Sigmoid colon (tissue), 7 donors: ENCODE measurements around the gene TMEM59L. TPM values are rescaled to one million over a fixed set of nuclear protein-coding genes. Genes with fewer than 3 reads are reported as not detected.
A peak's percentile ranks its signal among the peaks of the same experiment; 100 is the strongest.

Experiments used
- DNase-seq: peaks from one replicate; pipeline ENCODE4 v3.0.0-alpha.2; 2019
- H3K27ac ChIP-seq, 4 donors: fragments of 200-600 bp; sonication (generic); one replicate each; pipeline ENCODE4 v1.5.1; 2016 to 2019; ENCODE audit warnings: mild to moderate bottlenecking in 1 of 4
- H3K27me3 ChIP-seq, 3 donors: fragments of 200-600 bp; sonication (generic); one replicate each; pipeline ENCODE4 v1.5.1; 2019; ENCODE audit warnings: mild to moderate bottlenecking in 1 of 3
- H3K36me3 ChIP-seq, 4 donors: fragments of 200-600 bp; sonication (generic); one replicate each; pipeline ENCODE4 v1.5.1; 2016 to 2019
- H3K4me1 ChIP-seq, 4 donors: fragments of 200-600 bp; sonication (generic); one replicate each; pipeline ENCODE4 v1.5.1; 2017 to 2019
- H3K4me3 ChIP-seq, 4 donors: fragments of 200-600 bp; sonication (generic); one replicate each; pipeline ENCODE4 v1.5.1; 2017 to 2019; ENCODE audit warnings: mild to moderate bottlenecking in 2 of 4, moderate library complexity in 1 of 4
- H3K9me3 ChIP-seq, 4 donors: fragments of 200-600 bp in 3 of 4; sonication (generic) in 3 of 4; one replicate each; pipeline versions ENCODE4 v1.5.1 to v1.6.1; 2013 to 2019
- CTCF ChIP-seq, 4 experiments: fragments of 450-650 bp in 3 of 4; fragments of 200-600 bp in 1 of 4; IDR thresholded peaks; one replicate each; pipeline ENCODE4 v1.5.1; 2016 to 2019; ENCODE audit warnings: antibody characterized with exemption in 4 of 4, mild to moderate bottlenecking in 3 of 4, moderate library complexity in 2 of 4
- EP300 ChIP-seq, 4 donors: sonication (generic); formaldehyde crosslinking; IDR thresholded peaks; one replicate each; pipeline ENCODE4 v1.6.1; 2017; ENCODE audit warnings: antibody characterized with exemption in 4 of 4
- POLR2A ChIP-seq, 2 donors: fragments of 450-650 bp; IDR thresholded peaks; one replicate each; pipeline ENCODE4 v1.6.1; 2016; ENCODE audit warnings: antibody characterized with exemption in 2 of 2, mild to moderate bottlenecking in 2 of 2, moderate library complexity in 2 of 2
- POLR2AphosphoS5 ChIP-seq, 4 donors: sonication (generic); formaldehyde crosslinking; IDR thresholded peaks; one replicate each; pipeline ENCODE4 v1.6.1; 2017; ENCODE audit warnings: antibody characterized with exemption in 4 of 4
- WGBS, 2 donors: extraction: QIAGEN DNeasy Blood & Tissue Kit; methylation state at CpG; one replicate each; pipeline ENCODE4 v1.1.7; 2013; 5-methylcytosine and 5-hydroxymethylcytosine counted together
- intact Hi-C: fragments of 100-400 bp; cut with DNase I; formaldehyde crosslinking; loops from one replicate; pipeline ENCODE4 v1.15.1; 2023
- polyA plus RNA-seq, 3 donors: library from polyadenylated mRNA; stranded (reverse); fragments of 200-250 nt; gene quantifications; one replicate each; pipeline ENCODE4 v1.2.3, GENCODE V29; 2013
- total RNA-seq, 4 donors: library from RNA; depleted of rRNA; stranded (reverse); fragments of >200 nt; gene quantifications; one replicate each; pipeline ENCODE4 v1.1.0, GENCODE V29; 2016
- donor health status: healthy with polysubstance abuse.
- donor health status: Bipolar disorder and iron deficiency.
- donor health status: healthy.

The TMEM59L gene
- total and polyA plus RNA-seq, 7 donors: 0.82 to 6.4 (median 5.0) TPM; not detected in 2

GRCh38 chr19:18644196-18645034 is 31.7 kb downstream of the TMEM59L start:
- H3K4me3 ChIP-seq: peak overlapping the region in 1 of 4 donors; percentile 17
- peaks cover 0 to 41% (median 30%) of the 10 kb centered on the region in 4 donors for H3K4me1 ChIP-seq
- H3K27me3 ChIP-seq: no peaks in the 10 kb centered on the region
- H3K27ac ChIP-seq: peak overlapping the region; percentile 47 to 64 (median 60)
- no peak for DNase-seq
- 52 to 67% methylated on average over 15 of the region's 15 CpGs for WGBS, 2 donors
- intact Hi-C loops: no loop called here
- H3K9me3 ChIP-seq: no peaks in the 10 kb centered on the region
- no peak for TF ChIP-seq CTCF (IDR thresholded peaks at IDR 0.05)
- TF ChIP-seq EP300 (IDR thresholded peaks at IDR 0.05): no peak
- TF ChIP-seq POLR2AphosphoS5 (IDR thresholded peaks at IDR 0.05): peak in 1 of 4 donors; percentile 20
- H3K36me3 ChIP-seq: no peaks in the 10 kb centered on the region

DNA sequence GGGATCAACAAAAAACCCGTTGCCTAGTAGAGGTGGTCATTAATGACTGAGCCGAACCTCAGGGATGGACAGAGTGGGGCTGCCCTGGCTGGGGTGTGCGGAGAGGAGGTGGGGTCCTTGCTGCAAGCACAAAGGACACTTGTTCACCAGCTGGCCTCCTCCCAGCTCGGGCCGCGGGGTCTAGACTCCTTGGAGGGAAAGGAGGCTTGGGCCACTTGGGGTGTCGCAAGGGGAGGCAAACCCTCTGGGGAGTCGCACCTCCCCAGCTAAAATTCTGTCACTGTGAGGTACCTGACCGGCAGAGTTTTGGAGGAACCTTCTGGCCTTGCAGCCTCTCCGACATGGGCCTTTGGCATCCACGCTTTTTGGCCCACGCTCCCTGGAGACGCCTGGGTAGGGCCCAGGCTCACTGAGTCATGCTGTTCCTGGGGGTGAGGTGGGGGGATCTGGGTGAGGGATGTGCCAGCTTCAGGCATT is 32.4 kb downstream of the TMEM59L start:
- intact Hi-C loops: no loop called here
- DNase-seq: no peak
- Histone ChIP-seq H3K9me3 (no peaks in the 10 kb centered on the region), H3K27ac (peak overlapping the region; percentile 47 to 64 (median 60)), H3K36me3 (no peaks in the 10 kb centered on the region), H3K27me3 (no peaks in the 10 kb centered on the region), H3K4me1 (peaks cover 0 to 43% (median 37%) of the 10 kb centered on the region in 4 donors), H3K4me3 (peak overlapping the region in 1 of 4 donors; percentile 17)
- TF ChIP-seq CTCF (IDR thresholded peaks at IDR 0.05): no peak
- TF ChIP-seq POLR2AphosphoS5 (IDR thresholded peaks at IDR 0.05): no peak
- TF ChIP-seq EP300 (IDR thresholded peaks at IDR 0.05): no peak
- TF ChIP-seq POLR2A (IDR thresholded peaks at IDR 0.05): no peak
- 83 to 93% methylated on average over 13 of the region's 13 CpGs for WGBS, 2 donors

- Histone ChIP-seq H3K4me3 (no peak overlapping the region), H3K9me3 (no peaks in the 10 kb centered on the region), H3K27ac (no peak overlapping the region), H3K27me3 (no peaks in the 10 kb centered on the region), H3K36me3 (no peaks in the 10 kb centered on the region), H3K4me1 (peaks cover 0 to 59% (median 53%) of the 10 kb centered on the region in 4 donors)
- DNase-seq: no peak
- no peak for TF ChIP-seq POLR2AphosphoS5 (IDR thresholded peaks at IDR 0.05)
- no peak for TF ChIP-seq CTCF (IDR thresholded peaks at IDR 0.05)
- no peak for TF ChIP-seq POLR2A (IDR thresholded peaks at IDR 0.05)
- TF ChIP-seq EP300 (IDR thresholded peaks at IDR 0.05): no peak
- WGBS, 2 donors: 94% methylated on average over 34 of the region's 34 CpGs
- intact Hi-C loops: no loop called here
These were observed 34.1 kb downstream of the TMEM59L start for GRCh38 chr19:18646535-18647370.

DNA sequence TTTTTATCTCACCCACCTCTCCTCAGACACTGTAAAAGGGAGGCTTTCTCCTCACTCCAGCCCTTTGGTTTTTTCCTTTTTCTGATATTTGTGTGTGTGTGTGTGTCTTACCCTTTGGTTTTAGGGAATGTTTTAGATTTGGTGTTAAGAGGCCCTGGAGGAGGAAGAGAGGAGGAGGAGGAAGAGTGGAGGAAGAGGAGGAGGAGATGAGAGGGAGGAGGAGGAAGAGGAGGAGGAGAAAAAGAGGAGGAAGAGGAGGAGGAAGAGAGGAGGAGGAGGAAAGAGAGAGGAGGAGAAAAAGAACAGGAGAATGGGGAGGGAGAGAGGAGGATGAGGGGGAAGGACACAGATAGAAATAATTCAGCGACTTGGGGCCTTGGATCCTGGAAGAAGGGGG is 34.7 kb downstream of the TMEM59L start:
- no peak for TF ChIP-seq POLR2AphosphoS5 (IDR thresholded peaks at IDR 0.05)
- no peak for TF ChIP-seq POLR2A (IDR thresholded peaks at IDR 0.05)
- no peak for TF ChIP-seq EP300 (IDR thresholded peaks at IDR 0.05)
- TF ChIP-seq CTCF (IDR thresholded peaks at IDR 0.05): no peak
- Histone ChIP-seq H3K4me1 (peaks cover 0 to 62% (median 58%) of the 10 kb centered on the region in 4 donors), H3K9me3 (no peaks in the 10 kb centered on the region), H3K4me3 (no peak overlapping the region), H3K27me3 (no peaks in the 10 kb centered on the region), H3K36me3 (no peaks in the 10 kb centered on the region), H3K27ac (no peak overlapping the region)
- 88 to 94% methylated on average over 1 of the region's 1 CpG for WGBS, 2 donors
- DNase-seq: no peak
- intact Hi-C loops: no loop called here
